ENCODE measurements around the gene DELE1.

The DELE1 gene

DNA sequence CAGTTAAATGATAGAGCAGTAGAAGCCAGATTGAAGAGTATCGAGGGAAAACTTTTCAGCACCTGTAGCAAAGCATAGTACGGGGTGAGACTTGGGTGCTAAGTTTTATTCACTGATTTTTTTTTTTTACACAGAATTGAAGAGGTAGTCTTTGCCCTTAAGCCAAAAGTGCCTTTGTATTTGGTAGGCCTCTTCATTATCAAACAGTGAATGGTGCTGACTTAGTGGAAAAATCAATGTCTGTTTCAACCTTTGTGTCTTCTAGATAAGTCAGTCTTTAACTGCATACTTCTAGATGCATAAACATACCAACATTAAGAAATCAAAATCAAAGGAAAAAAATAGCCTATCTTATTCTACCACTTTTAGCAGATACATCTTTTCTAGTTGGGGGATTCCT lies 59.0 kb downstream of the DELE1 start:
- TF ChIP-seq, protein P1, sequence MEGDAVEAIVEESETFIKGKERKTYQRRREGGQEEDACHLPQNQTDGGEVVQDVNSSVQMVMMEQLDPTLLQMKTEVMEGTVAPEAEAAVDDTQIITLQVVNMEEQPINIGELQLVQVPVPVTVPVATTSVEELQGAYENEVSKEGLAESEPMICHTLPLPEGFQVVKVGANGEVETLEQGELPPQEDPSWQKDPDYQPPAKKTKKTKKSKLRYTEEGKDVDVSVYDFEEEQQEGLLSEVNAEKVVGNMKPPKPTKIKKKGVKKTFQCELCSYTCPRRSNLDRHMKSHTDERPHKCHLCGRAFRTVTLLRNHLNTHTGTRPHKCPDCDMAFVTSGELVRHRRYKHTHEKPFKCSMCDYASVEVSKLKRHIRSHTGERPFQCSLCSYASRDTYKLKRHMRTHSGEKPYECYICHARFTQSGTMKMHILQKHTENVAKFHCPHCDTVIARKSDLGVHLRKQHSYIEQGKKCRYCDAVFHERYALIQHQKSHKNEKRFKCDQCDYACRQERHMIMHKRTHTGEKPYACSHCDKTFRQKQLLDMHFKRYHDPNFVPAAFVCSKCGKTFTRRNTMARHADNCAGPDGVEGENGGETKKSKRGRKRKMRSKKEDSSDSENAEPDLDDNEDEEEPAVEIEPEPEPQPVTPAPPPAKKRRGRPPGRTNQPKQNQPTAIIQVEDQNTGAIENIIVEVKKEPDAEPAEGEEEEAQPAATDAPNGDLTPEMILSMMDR (IDR thresholded peaks at IDR 0.05; ENCODE audit: extremely low read depth, missing control alignments), result no peak
- no peak for DNase-seq (ENCODE audit: low spot score)

DNA sequence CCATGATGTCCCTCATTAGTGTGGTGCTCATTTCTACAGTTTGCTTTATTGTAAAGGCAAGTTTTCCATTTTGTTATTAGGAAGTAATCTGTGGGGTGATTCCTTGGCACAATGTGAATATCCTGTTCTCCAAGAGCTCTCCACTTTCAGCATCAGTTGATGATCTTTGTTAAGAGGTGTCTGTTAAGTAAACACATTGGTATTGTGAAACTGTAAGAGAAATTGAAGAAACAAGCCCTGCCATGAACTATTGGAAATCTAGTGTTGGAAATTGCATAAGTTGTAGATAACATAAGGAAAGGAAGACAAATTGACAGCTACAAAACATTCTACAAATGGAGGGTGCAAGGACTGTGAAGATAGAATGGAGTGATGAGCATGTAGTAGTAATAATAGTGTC lies 62.4 kb downstream of the DELE1 start:
- TF ChIP-seq, protein P1 (IDR thresholded peaks at IDR 0.05; ENCODE audit: extremely low read depth, missing control alignments), result no peak
- DNase-seq (ENCODE audit: low spot score), result no peak

DNA sequence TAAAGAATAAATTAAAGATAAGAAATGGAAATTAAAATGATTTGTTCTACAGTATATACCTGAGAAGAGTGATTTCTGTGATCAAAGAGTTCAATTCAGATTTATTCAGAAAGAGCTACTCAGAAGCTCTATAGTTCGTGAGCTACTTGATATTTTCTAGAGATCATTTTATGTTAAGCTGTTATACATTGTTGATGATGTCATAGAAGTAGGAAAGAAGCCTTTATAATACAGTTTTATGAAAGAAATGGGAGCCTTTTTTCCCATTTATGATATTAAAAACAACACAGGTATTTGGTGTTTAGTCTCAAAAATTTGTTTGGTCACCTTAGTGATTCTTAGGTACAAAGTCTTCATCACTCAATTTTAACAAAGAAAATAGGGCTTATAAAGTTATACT lies 66.0 kb downstream of the DELE1 start:
- TF ChIP-seq, protein P1 (IDR thresholded peaks at IDR 0.05; ENCODE audit: extremely low read depth, missing control alignments), result no peak
- DNase-seq (ENCODE audit: low spot score), result no peak

All from GM20000 (cell line).